H1 (cell line): Measurements from ENCODE around the gene CNR2. TPM values are rescaled to one million over a fixed set of nuclear protein-coding genes. Genes with fewer than 3 reads are reported as not detected.

ENCODE experiments used
- CTCF ChIA-PET: fragments of 300-600 bp; sonication (Branson Sonifier 250); formaldehyde crosslinking; loops from one replicate; lab custom pipeline; 2021; ENCODE audit not compliant: partially characterized antibody; lab: Charles Lee
- POLR2A ChIA-PET: fragments of 300-600 bp; sonication (Branson Sonifier 250); formaldehyde crosslinking; loops from one replicate; lab custom pipeline; 2021; ENCODE audit warnings: inconsistent platforms; ENCODE audit not compliant: partially characterized antibody; lab: Charles Lee
- DNase-seq, 2 experiments: peaks; one replicate each; pipeline versions ENCODE4 v3.0.0 to v3.0.0-alpha.2; 2010 to 2022; ENCODE audit warnings: low spot score in 2 of 2, low read depth in 1 of 2, mixed read lengths in 1 of 2
- FAIRE-seq: peaks from 2 replicates; lab custom pipeline; 2011; peaks lifted over from hg19 to GRCh38; lab: Jason Lieb, UNC
- H2AFZ ChIP-seq: 2 replicates; pipeline ENCODE4 v1.8.1; 2012; ENCODE audit warnings: low read length, inconsistent platforms
- H2AK5ac ChIP-seq: 2 replicates; pipeline ENCODE4 v1.6.1; 2013; ENCODE audit warnings: low read depth, low read length
- H2BK120ac ChIP-seq: replicated peaks from 2 replicates; pipeline ENCODE3; 2013; ENCODE audit warnings: low read depth, low read length, inconsistent platforms
- H2BK12ac ChIP-seq: 2 replicates; pipeline ENCODE4 v1.6.1; 2013; ENCODE audit warnings: low read depth, low read length
- H2BK15ac ChIP-seq: 2 replicates; pipeline ENCODE4 v1.6.1; 2013; ENCODE audit warnings: low read length
- H2BK20ac ChIP-seq: 2 replicates; pipeline ENCODE4 v1.6.1; 2013; ENCODE audit warnings: low read length
- H2BK5ac ChIP-seq: 2 replicates; pipeline ENCODE4 v1.6.1; 2013; ENCODE audit warnings: low read depth, low read length
- H3K14ac ChIP-seq: 2 replicates; pipeline ENCODE4 v1.6.1; 2013; ENCODE audit warnings: inconsistent platforms; ENCODE audit not compliant: insufficient read length
- H3K18ac ChIP-seq: 2 replicates; pipeline ENCODE4 v1.6.1; 2013; ENCODE audit warnings: low read length; ENCODE audit errors: extremely low read depth
- H3K23ac ChIP-seq: 2 replicates; pipeline ENCODE4 v1.6.1; 2013; ENCODE audit warnings: inconsistent platforms; ENCODE audit not compliant: insufficient read length
- H3K23me2 ChIP-seq: 2 replicates; pipeline ENCODE4 v1.6.1; 2013; ENCODE audit warnings: low read depth, low read length
- H3K27ac ChIP-seq: 2 replicates; pipeline ENCODE4 v1.6.1; 2011; ENCODE audit warnings: low read depth, low read length, inconsistent platforms
- H3K27me3 ChIP-seq, 4 experiments: replicated peaks in 1 of 4; 1 replicate in 1 of 4; 2 replicates in 3 of 4; pipeline versions ENCODE4 v1.6.1 to v1.8.1; 2011 to 2013; ENCODE audit warnings: low read length in 3 of 4, mild to moderate bottlenecking in 3 of 4, inconsistent platforms in 2 of 4, mixed read lengths in 2 of 4, moderate library complexity in 1 of 4; ENCODE audit not compliant: control insufficient read depth in 3 of 4, insufficient read depth in 3 of 4; ENCODE audit errors: extremely low read depth in 1 of 4
- H3K36me3 ChIP-seq, 4 experiments: 2 replicates each; pipeline versions ENCODE4 v1.6.1 to v1.8.1; 2011 to 2013; ENCODE audit warnings: mild to moderate bottlenecking in 4 of 4, low read length in 3 of 4, moderate library complexity in 2 of 4, control low read depth in 1 of 4, inconsistent platforms in 1 of 4; ENCODE audit not compliant: insufficient read depth in 4 of 4, control insufficient read depth in 2 of 4
- H3K4ac ChIP-seq: replicated peaks from 2 replicates; pipeline ENCODE3; 2013; ENCODE audit warnings: low read length, low read depth, mixed read lengths, inconsistent platforms; ENCODE audit not compliant: insufficient read length
- H3K4me1 ChIP-seq, 4 experiments: replicated peaks in 1 of 4; 1 replicate in 1 of 4; 2 replicates in 3 of 4; pipeline versions ENCODE4 v1.6.1 to v1.8.1; 2011 to 2013; ENCODE audit warnings: low read length in 3 of 4, inconsistent platforms in 2 of 4, mixed read lengths in 1 of 4; ENCODE audit not compliant: insufficient read depth in 4 of 4, control insufficient read depth in 3 of 4
- H3K4me2 ChIP-seq, 2 experiments: 2 replicates each; pipeline versions ENCODE4 v1.6.1 to v1.8.1; 2011 to 2013; ENCODE audit warnings: low read depth in 2 of 2, low read length in 2 of 2, control low read depth in 1 of 2, inconsistent platforms in 1 of 2, mild to moderate bottlenecking in 1 of 2; ENCODE audit not compliant: insufficient read depth in 1 of 2
- H3K4me3 ChIP-seq, 4 experiments: fragments of 200-600, 300-600 bp in 1 of 4; sonication (generic), shearing (Covaris generic), sonication (Bioruptor Twin) in 1 of 4; 2 replicates each; pipeline versions ENCODE4 v1.5.1 to v1.8.1; 2011 to 2016; ENCODE audit warnings: low read length in 4 of 4, low read depth in 3 of 4, control low read depth in 2 of 4, inconsistent platforms in 2 of 4, mild to moderate bottlenecking in 2 of 4, mixed read lengths in 1 of 4, moderate library complexity in 1 of 4; ENCODE audit not compliant: insufficient read depth in 2 of 4; ENCODE audit errors: extremely low read depth in 1 of 4
- H3K56ac ChIP-seq: replicated peaks from 2 replicates; pipeline ENCODE3; 2013; ENCODE audit warnings: low read depth, mild to moderate bottlenecking, mixed read lengths, low read length, inconsistent platforms; ENCODE audit not compliant: insufficient read length
- H3K79me1 ChIP-seq: 2 replicates; pipeline ENCODE4 v1.6.1; 2013; ENCODE audit warnings: low read depth, low read length, control low read depth
- H3K79me2 ChIP-seq, 2 experiments: 2 replicates each; pipeline versions ENCODE4 v1.6.1 to v1.8.1; 2012 to 2013; ENCODE audit warnings: low read length in 2 of 2, mild to moderate bottlenecking in 2 of 2, inconsistent platforms in 1 of 2; ENCODE audit not compliant: insufficient read depth in 2 of 2, control insufficient read depth in 1 of 2
- H3K9ac ChIP-seq, 4 experiments: replicated peaks in 1 of 4; 1 replicate in 1 of 4; 2 replicates in 3 of 4; pipeline versions ENCODE4 v1.6.1 to v1.8.1; 2011 to 2013; ENCODE audit warnings: low read depth in 3 of 4, low read length in 3 of 4, control low read depth in 2 of 4, mild to moderate bottlenecking in 2 of 4, moderate library complexity in 2 of 4, inconsistent platforms in 1 of 4; ENCODE audit errors: extremely low read depth in 1 of 4
- H3K9me3 ChIP-seq, 2 experiments: 2 replicates each; pipeline versions ENCODE4 v1.6.1 to v1.8.1; 2012 to 2013; ENCODE audit warnings: mild to moderate bottlenecking in 2 of 2, moderate library complexity in 2 of 2, control low read depth in 1 of 2, inconsistent platforms in 1 of 2, low read depth in 1 of 2, low read length in 1 of 2, mixed read lengths in 1 of 2; ENCODE audit not compliant: insufficient read depth in 2 of 2
- H4K20me1 ChIP-seq, 2 experiments: replicated peaks in 1 of 2; 2 replicates each; pipeline versions ENCODE3 to v1.8.1; 2011 to 2013; ENCODE audit warnings: inconsistent platforms in 2 of 2, low read length in 2 of 2, mild to moderate bottlenecking in 1 of 2; ENCODE audit not compliant: insufficient read depth in 2 of 2, control insufficient read depth in 1 of 2
- H4K5ac ChIP-seq: 2 replicates; pipeline ENCODE4 v1.6.1; 2013; ENCODE audit warnings: low read length, low read depth, mixed read lengths, inconsistent platforms; ENCODE audit not compliant: insufficient read length
- H4K8ac ChIP-seq: 2 replicates; pipeline ENCODE4 v1.8.0; 2013; ENCODE audit warnings: mild to moderate bottlenecking, moderate library complexity, low read length, inconsistent platforms; ENCODE audit not compliant: insufficient read depth; ENCODE audit errors: extremely low read depth
- H4K91ac ChIP-seq: replicated peaks from 2 replicates; pipeline ENCODE3; 2013; ENCODE audit warnings: low read length, mixed read lengths, inconsistent platforms; ENCODE audit not compliant: insufficient read length
- CBX8 ChIP-seq: fragments of 300-800, 300-1000 bp; sonication (generic); IDR thresholded peaks from 2 replicates; pipeline ENCODE4 v1.7.1; 2016; ENCODE audit warnings: low read depth, low read length, borderline replicate concordance
- CHD2 ChIP-seq: IDR thresholded peaks from 2 replicates; pipeline ENCODE4 v1.6.1; 2012; ENCODE audit warnings: low read length, improper control_type of control experiment
- CTBP2 ChIP-seq: IDR thresholded peaks from 2 replicates; pipeline ENCODE4 v1.7.0; 2011; ENCODE audit warnings: borderline replicate concordance, mild to moderate bottlenecking, moderate library complexity, mixed read lengths, low read length; ENCODE audit not compliant: insufficient read depth, insufficient read length
- GTF2F1 ChIP-seq: IDR thresholded peaks from 2 replicates; pipeline ENCODE4 v1.6.1; 2012; ENCODE audit warnings: low read depth, low read length, improper control_type of control experiment, borderline replicate concordance
- KDM5A ChIP-seq: fragments of 200-600 bp; IDR thresholded peaks from 2 replicates; pipeline ENCODE4 v1.7.1; 2012; ENCODE audit warnings: mild to moderate bottlenecking, low read length, inconsistent platforms, mixed read lengths
- MAFK ChIP-seq: IDR thresholded peaks from 2 replicates; pipeline ENCODE4 v1.6.1; 2012; ENCODE audit warnings: low read depth, mild to moderate bottlenecking, improper control_type of control experiment, low read length
- NANOG ChIP-seq: IDR thresholded peaks from 2 replicates; pipeline ENCODE4 v1.6.1; 2011; ENCODE audit warnings: low read length, low read depth, mild to moderate bottlenecking, inconsistent platforms; ENCODE audit not compliant: insufficient read depth, poor library complexity, severe bottlenecking
- POU5F1 ChIP-seq: IDR thresholded peaks from 2 replicates; pipeline ENCODE4 v1.6.1; 2011; ENCODE audit warnings: low read depth, mild to moderate bottlenecking, low read length, moderate library complexity
- RNF2 ChIP-seq: fragments of 200-900, 300-1000 bp; sonication (generic); IDR thresholded peaks from 2 replicates; pipeline ENCODE4 v1.7.1; 2016; ENCODE audit warnings: borderline replicate concordance, low read depth, mild to moderate bottlenecking, antibody characterized with exemption, low read length; ENCODE audit not compliant: poor library complexity, severe bottlenecking; ENCODE audit errors: missing control alignments
- SRF ChIP-seq: IDR thresholded peaks from 2 replicates; pipeline ENCODE4 v1.6.1; 2011; ENCODE audit warnings: mild to moderate bottlenecking, low read depth, low read length, moderate library complexity
- SUZ12 ChIP-seq: fragments of 200-600 bp; sonication (generic); IDR thresholded peaks from 2 replicates; pipeline ENCODE4 v1.6.1; 2012; ENCODE audit warnings: mild to moderate bottlenecking, inconsistent platforms, low read length, moderate library complexity, mixed read lengths
- WGBS, 2 experiments: shearing (Covaris generic) in 1 of 2; methylation state at CpG; one replicate each; pipeline versions ENCODE4 v1.1.6 to v1.1.7; 2013 to 2015; ENCODE audit warnings: low lambda C conversion rate in 2 of 2, mixed read lengths in 2 of 2, inconsistent platforms in 1 of 2, low coverage in 1 of 2, missing lambda C conversion rate in 1 of 2; ENCODE audit not compliant: insufficient replicate concordance in 2 of 2, insufficient coverage in 1 of 2, insufficient read length in 1 of 2; ENCODE audit errors: extremely low coverage in 1 of 2, missing lambda C conversion rate in 1 of 2; 5-methylcytosine and 5-hydroxymethylcytosine counted together
- polyA plus RNA-seq, 7 experiments: library from polyadenylated mRNA; depleted of rRNA in 3 of 7; stranded (reverse) in 5 of 7; unstranded in 2 of 7; fragments of >200 nt in 5 of 7; fragments of 200-250 nt in 2 of 7; gene quantifications; 1 replicate in 5 of 7; 2 replicates in 1 of 7; 4 replicates in 1 of 7; pipeline versions ENCODE4 v1.2.1 to v1.2.3, GENCODE V29; 2011 to 2013; ENCODE audit warnings: missing spikeins in 2 of 7, mixed read lengths in 2 of 7
- total RNA-seq: library from RNA; stranded (reverse); fragmentation: NEBNext Ultra II Directional; extraction: Animal tissue kit (Norgen Biotek cat#: 25700); gene quantifications from 2 replicates; pipeline ENCODE4 v1.2.1, GENCODE V29; 2021
- TF ChIP-seq, protein P1 (sequence below): IDR thresholded peaks from 2 replicates; pipeline ENCODE4 v1.6.1; 2012; ENCODE audit warnings: inconsistent platforms

CNR2 gene
- total and polyA plus RNA-seq, 2 of the 8 experiments (the other 6 are each of a cell fraction or from before 2014, with no cell fraction given) = not detected

GRCh38 chr1:23910144-23910543 lies 3.0 kb downstream of the CNR2 start:
- Histone ChIP-seq H3K4me3 (no peak overlapping the region), H3K23me2 (no peaks in the 10 kb centered on the region), H3K18ac (no peak overlapping the region), H2BK15ac (no peak overlapping the region), H2BK20ac (no peak overlapping the region), H2AFZ (no peak overlapping the region), H3K79me2 (no peaks in the 10 kb centered on the region), H2AK5ac (no peak overlapping the region), H3K36me3 (no peaks in the 10 kb centered on the region; a peak in 1 of 8 replicates), H3K27ac (no peak overlapping the region), H3K79me1 (no peaks in the 10 kb centered on the region), H3K27me3 (0 out of 7 replicates have a peak, but pooled peaks cover 0 to 2% (median under 1%) of the 10 kb centered on the region in 4 experiments), H3K23ac (no peak overlapping the region), H3K4me2 (no peak overlapping the region), H2BK120ac (no peak overlapping the region), H3K14ac (no peak overlapping the region), H3K4me1 (peaks cover 0 to 2% (median 0%) of the 10 kb centered on the region in 4 experiments; a peak in 2 of 7 replicates), H2BK12ac (no peak overlapping the region), H2BK5ac (no peak overlapping the region), H4K91ac (no peak overlapping the region), H4K8ac (no peak overlapping the region), H3K9ac (no peak overlapping the region), H4K20me1 (no peaks in the 10 kb centered on the region), H4K5ac (no peak overlapping the region), H3K9me3 (no peaks in the 10 kb centered on the region), H3K56ac (no peak overlapping the region), H3K4ac (no peak overlapping the region)
- FAIRE-seq (no peak), DNase-seq (no peak)
- CTCF ChIA-PET = interaction anchor here (0.6 to 5.1 kb wide), 4 partner anchors 14 to 100 kb away, joined by 3 to 28 read pairs (median 4); no protein-coding TSS in a partner anchor
- POLR2A ChIA-PET = interaction anchor here (1.1 kb wide), 1 partner anchor 27 kb away, joined by 3 read pairs; no protein-coding TSS in a partner anchor
- 93% methylated on average over 8 of the region's 8 CpGs; no CpG with 5 or more reads in 1 of the 2 experiments for WGBS, 2 experiments
- TF ChIP-seq POU5F1 (no peak), CHD2 (no peak), CTBP2 (no peak), SRF (no peak), MAFK (no peak), NANOG (no peak), RNF2 (no peak), KDM5A (no peak), GTF2F1 (no peak), SUZ12 (no peak), CBX8 (no peak)
- TF ChIP-seq, protein P1, sequence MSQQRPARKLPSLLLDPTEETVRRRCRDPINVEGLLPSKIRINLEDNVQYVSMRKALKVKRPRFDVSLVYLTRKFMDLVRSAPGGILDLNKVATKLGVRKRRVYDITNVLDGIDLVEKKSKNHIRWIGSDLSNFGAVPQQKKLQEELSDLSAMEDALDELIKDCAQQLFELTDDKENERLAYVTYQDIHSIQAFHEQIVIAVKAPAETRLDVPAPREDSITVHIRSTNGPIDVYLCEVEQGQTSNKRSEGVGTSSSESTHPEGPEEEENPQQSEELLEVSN = no peak
